ENCODE data around the gene CNIH2.

- TF ChIP-seq CTCF (conservative IDR thresholded peaks at IDR 0.05 in 1 of 2, IDR thresholded peaks at IDR 0.05 in 1 of 2; ENCODE audit: low read depth in 1 of 2, low read length in 2 of 2) (no peak), EZH2 (IDR thresholded peaks at IDR 0.05; ENCODE audit: low read length, missing control alignments) (no peak)
These were observed 19.6 kb downstream of the CNIH2 start for GRCh38 chr11:66297610-66298009.

Measured in fibroblast of lung (primary cell).